ENCODE results near the gene PKN1.

GRCh38 chr19:14515501-14516047 lies 82.5 kb downstream of the PKN1 start:
- TF ChIP-seq, protein P1, sequence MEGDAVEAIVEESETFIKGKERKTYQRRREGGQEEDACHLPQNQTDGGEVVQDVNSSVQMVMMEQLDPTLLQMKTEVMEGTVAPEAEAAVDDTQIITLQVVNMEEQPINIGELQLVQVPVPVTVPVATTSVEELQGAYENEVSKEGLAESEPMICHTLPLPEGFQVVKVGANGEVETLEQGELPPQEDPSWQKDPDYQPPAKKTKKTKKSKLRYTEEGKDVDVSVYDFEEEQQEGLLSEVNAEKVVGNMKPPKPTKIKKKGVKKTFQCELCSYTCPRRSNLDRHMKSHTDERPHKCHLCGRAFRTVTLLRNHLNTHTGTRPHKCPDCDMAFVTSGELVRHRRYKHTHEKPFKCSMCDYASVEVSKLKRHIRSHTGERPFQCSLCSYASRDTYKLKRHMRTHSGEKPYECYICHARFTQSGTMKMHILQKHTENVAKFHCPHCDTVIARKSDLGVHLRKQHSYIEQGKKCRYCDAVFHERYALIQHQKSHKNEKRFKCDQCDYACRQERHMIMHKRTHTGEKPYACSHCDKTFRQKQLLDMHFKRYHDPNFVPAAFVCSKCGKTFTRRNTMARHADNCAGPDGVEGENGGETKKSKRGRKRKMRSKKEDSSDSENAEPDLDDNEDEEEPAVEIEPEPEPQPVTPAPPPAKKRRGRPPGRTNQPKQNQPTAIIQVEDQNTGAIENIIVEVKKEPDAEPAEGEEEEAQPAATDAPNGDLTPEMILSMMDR (conservative IDR thresholded peaks at IDR 0.05): no peak
- TF ChIP-seq EZH2 (IDR thresholded peaks at IDR 0.05; ENCODE audit: low read depth): no peak

Data from PC-9 (cell line).